Glomerular visceral epithelial cell (primary cell): ENCODE data around the gene PITRM1.

ENCODE experiments used
- DNase-seq: peaks from one replicate; pipeline ENCODE4 v3.0.0-alpha.2; 2016; ENCODE audit errors: extremely low spot score

Gene PITRM1

DNA sequence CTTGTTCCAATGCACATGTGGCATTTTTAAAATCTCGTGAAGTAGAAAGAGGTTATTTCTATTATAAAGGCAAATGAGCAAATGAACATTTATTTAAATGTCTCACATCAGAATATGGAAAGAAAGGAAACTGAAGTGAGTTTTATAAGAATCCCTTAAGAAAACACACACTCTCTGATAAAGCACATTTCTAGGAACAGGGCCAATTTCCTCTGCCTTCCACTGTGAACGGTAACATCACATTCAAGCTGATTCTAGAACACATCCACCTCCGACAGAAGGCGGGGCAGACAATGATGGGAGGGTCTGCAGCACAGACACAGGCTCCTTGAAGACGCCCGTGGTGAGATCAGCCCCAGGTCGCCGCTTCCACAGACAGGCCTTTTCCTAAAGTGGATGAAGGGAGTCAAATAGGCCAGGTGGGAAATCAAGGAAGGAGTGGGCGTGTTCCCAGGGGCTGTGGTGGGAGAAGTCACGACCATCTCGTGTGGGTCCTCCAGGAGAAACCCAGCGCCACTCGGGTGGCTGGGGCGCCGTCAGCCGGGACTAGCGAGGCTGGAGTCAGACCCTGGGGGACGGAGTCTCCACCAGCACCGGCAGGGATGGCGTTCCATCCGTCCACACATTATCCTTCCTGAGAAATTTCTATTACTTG, 31.1 kb downstream of the PITRM1 start:
- no peak for DNase-seq

DNA sequence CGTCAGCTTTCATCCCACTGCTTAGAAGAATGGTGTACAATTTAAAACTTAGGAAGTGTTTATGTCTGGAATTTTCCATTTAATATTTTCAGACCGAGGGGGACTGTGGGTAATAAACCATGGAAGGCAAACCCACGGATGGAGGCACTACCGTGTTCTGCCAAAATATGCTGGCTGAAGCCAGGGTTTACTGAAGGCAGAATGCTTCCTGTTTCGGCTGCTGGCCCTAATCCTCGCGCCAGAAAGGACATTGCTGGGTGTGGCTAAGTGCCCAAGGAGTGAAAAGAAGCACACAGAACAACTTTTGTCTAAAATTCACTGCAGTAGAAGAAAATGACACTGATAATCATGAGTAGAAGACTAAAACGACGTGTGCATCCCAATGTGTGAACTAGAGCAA, 32.3 kb downstream of the PITRM1 start:
- no peak for DNase-seq

GRCh38 chr10:3139216-3139910, 33.2 kb downstream of the PITRM1 start:
- DNase-seq = no peak

- DNase-seq = no peak
Observed at GRCh38 chr10:3137958-3138726, 34.4 kb downstream of the PITRM1 start.

DNA sequence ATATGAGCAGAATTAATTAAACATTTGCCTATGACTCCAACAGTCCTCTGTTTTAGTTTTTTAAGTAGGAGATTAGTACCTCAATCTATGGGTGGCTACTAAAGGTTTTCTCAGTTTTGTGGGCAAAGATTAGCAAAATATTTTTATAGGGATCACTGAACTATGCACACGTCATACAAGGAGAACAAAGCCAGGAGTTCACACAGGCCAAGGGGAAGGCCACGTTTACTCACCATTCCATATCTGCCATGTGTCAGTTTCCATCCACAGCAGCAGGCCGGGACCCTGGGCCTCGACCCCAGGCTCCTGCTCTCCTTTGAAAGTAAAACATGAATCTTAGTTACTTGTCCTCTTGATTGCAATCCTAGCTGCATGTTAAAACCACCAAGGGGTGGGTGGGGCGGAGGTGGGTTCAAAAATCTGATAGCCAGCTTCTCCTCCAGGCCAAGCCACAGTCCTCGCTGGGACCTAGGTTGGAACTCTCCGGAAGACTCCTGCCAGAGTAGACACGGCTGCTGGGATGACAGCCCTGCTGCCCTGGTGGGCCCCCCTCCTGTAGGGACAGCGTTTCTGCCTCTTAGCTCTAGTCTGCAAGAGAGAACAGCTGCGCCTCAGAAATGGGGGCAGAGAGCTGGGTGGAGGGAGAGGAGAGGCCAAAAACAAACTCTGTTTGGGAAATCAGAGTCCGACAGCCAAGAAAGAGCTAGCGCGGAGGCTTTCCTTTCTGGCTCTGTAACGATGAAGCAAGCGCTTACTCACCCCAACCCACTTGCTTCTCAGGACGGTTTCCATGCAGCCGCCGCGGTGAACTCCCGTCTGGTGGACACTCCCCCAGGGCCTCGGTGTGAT, 35.6 kb downstream of the PITRM1 start:
- DNase-seq = no peak

- no peak for DNase-seq
Observed at GRCh38 chr10:3136336-3136735, 36.2 kb downstream of the PITRM1 start.

- DNase-seq = no peak
Observed at GRCh38 chr10:3135006-3135405, 37.6 kb downstream of the PITRM1 start.

DNA sequence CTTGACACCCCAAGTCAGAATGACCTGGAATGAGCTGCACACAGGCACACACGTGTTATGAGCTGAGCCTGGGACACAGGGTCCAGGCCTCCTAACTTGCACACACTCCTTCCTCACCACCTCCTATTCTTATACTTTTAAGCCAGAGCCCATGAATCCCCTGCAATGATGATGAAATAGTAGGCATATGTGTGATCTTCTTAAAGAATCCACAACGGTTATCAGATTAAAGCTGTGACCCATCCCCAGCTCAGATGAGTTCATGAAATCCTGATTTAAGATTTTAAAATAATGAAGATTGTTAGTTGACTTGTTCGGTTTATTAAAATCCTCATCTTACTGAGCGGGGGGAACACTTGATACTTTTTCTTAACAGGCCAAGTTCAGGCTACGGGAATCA, 38.6 kb downstream of the PITRM1 start:
- no peak for DNase-seq

DNA sequence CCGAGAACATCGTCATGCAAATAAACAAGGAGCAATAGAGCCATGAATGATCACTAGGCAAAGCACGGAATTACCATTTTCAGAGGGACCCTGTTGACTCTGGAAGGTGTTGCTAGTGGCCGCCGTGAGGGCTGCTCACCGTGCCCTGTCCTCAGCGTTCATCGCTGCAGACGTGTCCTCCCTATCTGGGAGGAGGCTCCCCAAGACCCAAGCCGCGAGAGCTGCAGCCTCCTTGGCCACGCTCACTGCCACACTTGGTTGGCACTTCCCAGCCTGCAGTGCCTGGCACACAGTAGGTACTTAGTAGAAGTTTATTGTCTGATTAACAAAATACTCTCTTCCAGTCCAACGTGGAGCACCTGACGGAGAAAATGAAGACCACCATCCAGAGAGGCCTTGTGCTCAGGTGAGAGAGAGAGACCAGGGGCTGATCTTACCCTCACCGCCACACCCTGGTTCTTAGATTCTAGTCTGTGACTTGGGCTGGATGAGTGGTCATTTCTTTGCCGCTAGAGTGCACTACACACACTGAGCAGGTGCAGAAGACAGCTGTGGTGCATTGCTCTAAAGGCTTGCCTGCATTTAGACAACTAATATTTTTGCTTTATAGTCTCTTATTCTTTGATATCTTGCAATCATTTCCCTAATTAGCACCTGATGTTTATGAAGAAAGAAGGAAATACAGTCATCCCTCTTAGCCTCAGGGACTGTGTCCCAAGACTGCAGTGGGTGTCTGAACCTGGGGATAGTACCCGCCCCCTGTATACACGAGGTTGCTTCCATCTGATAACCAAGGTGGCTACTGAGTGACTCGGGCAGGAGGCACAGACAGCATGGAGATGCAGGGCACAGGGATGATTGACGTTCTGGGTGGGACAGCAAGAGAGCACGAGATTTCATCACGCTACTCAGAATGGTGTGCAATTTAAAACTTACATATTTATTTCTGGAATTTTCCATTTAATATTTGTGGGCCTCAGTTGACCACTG, 40.3 kb downstream of the PITRM1 start:
- no peak for DNase-seq

GRCh38 chr10:3131098-3131497, 41.5 kb downstream of the PITRM1 start:
- DNase-seq = no peak

- DNase-seq = no peak
Observed at GRCh38 chr10:3129581-3130340, 42.8 kb downstream of the PITRM1 start.

DNA sequence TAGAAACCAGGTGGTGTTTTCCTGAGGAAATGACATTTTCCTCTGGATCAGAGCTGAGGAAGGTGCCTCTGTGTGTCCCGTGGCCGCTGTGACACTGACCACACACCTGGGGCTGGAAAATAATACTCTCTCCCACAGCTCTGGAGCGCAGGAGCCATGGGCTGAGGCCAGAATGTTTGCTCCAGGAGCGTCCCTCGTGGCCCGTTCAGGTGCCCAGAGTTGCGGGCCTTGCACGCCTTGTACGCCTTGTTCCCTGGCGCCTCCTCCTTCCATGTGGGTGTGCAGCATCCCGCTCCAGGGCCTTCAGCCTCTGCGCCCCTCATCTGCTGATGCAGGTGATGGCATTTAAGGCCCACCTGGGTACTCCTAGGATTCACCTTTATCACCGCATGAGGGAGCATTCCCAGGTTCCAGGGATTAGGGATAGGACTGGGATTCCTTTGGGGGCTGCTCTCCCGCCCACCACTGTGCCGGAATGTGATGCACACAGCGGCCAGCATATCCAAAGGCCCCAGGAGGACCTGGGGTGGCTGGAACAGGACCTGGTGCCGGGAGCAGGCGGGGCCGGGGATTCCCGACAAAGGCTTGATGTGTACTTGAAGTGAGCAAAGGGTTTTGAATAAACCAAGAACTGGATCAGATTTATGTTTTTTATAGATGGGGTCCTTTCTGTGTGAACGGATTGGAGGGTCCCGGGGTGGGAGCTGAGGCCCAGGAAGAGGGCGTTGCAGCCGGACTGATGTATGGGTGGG, 44.0 kb downstream of the PITRM1 start:
- DNase-seq = no peak

DNA sequence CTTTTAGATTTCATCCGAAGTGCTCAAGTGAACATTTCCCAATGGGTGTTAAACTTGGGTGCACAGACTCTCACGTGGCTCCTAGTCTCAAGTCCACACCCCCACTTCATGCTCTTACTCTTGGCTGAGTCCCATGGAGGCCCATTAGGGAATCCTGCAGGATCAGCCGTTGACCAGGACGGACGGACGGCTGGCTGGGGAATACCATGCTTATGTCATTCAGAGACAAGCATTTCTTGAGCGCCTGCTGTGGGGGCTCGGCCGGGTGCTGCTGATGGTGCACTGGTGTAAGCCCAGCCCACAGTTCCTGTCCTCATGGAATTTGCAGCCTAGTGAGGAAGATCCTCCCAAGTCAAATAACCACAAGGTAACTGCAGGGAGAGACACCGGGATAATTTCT, 44.7 kb downstream of the PITRM1 start:
- no peak for DNase-seq

- no peak for DNase-seq
Observed at GRCh38 chr10:3126741-3127346, 45.7 kb downstream of the PITRM1 start.

- DNase-seq = no peak
Observed at GRCh38 chr10:3126249-3126648, 46.3 kb downstream of the PITRM1 start.

GRCh38 chr10:3125527-3126170, 46.9 kb downstream of the PITRM1 start:
- DNase-seq = no peak

GRCh38 chr10:3124412-3125175, 48.0 kb downstream of the PITRM1 start:
- no peak for DNase-seq
